Loucy (cell line): Measurements from ENCODE around the gene ZBTB2.
"Not testable (repeated sequence)": the region's sequence is repeated elsewhere in the genome, so short reads cannot be mapped to it uniquely, and the experiment has no call there.

Source experiments
- H2AFZ ChIP-seq: fragments of 200-600 bp; sonication (generic); 2 replicates; pipeline ENCODE4 v1.6.0; 2016; ENCODE audit warnings: antibody characterized with exemption, mild to moderate bottlenecking, low read length, moderate library complexity
- H3F3A ChIP-seq: fragments of 200-600 bp; 2 replicates; pipeline ENCODE4 v1.6.0; 2016; ENCODE audit warnings: antibody characterized with exemption, low read depth, mild to moderate bottlenecking
- H3K27me3 ChIP-seq: fragments of 200-600 bp; sonication (generic); 2 replicates; pipeline ENCODE4 v1.6.1; 2014; ENCODE audit warnings: low read length, mild to moderate bottlenecking; ENCODE audit not compliant: insufficient read depth, poor library complexity, severe bottlenecking
- H3K36me3 ChIP-seq: fragments of 200-600 bp; sonication (generic); 2 replicates; pipeline ENCODE4 v1.6.1; 2016; ENCODE audit warnings: low read length; ENCODE audit not compliant: insufficient read depth
- H3K4me1 ChIP-seq: fragments of 200-600 bp; sonication (generic); 2 replicates; pipeline ENCODE4 v1.5.1; 2014; ENCODE audit warnings: low read length, mild to moderate bottlenecking; ENCODE audit not compliant: insufficient read depth, poor library complexity, severe bottlenecking
- H3K4me2 ChIP-seq: fragments of 200-600 bp; sonication (generic); 2 replicates; pipeline ENCODE4 v1.6.0; 2014; ENCODE audit warnings: antibody characterized with exemption, low read length, low read depth, mild to moderate bottlenecking; ENCODE audit not compliant: poor library complexity, severe bottlenecking
- H3K4me3 ChIP-seq: fragments of 200-600 bp; sonication (generic); 2 replicates; pipeline ENCODE4 v1.5.1; 2014; ENCODE audit warnings: low read length, mild to moderate bottlenecking, mixed read lengths; ENCODE audit not compliant: poor library complexity, severe bottlenecking
- H3K79me2 ChIP-seq: fragments of 200-600 bp; sonication (generic); 2 replicates; pipeline ENCODE4 v1.6.1; 2014; ENCODE audit warnings: low read length; ENCODE audit not compliant: insufficient read depth
- H3K9ac ChIP-seq: fragments of 200-600 bp; sonication (generic); 2 replicates; pipeline ENCODE4 v1.6.0; 2014; ENCODE audit warnings: mild to moderate bottlenecking, low read depth, low read length, moderate library complexity; ENCODE audit not compliant: poor library complexity, severe bottlenecking
- H3K9me2 ChIP-seq: fragments of 200-600 bp; sonication (generic); replicated peaks from 2 replicates; pipeline ENCODE4 v1.6.1; 2016; ENCODE audit warnings: low read depth, low read length, mixed read lengths
- H3K9me3 ChIP-seq: fragments of 200-600 bp; sonication (generic); 2 replicates; pipeline ENCODE4 v1.6.1; 2014; ENCODE audit warnings: mild to moderate bottlenecking, antibody characterized with exemption, low read length, low read depth; ENCODE audit not compliant: insufficient read depth
- H4K20me1 ChIP-seq: fragments of 200-600 bp; sonication (generic); 2 replicates; pipeline ENCODE4 v1.6.0; 2014; ENCODE audit warnings: antibody characterized with exemption, low read length, mild to moderate bottlenecking; ENCODE audit not compliant: insufficient read depth, poor library complexity, severe bottlenecking
- EZH2phosphoT487 ChIP-seq: fragments of 200-600 bp; IDR thresholded peaks from 2 replicates; pipeline ENCODE4 v1.6.1; 2018; ENCODE audit warnings: antibody characterized with exemption, mild to moderate bottlenecking, moderate library complexity, borderline replicate concordance
- TF ChIP-seq, protein P1 (sequence below): fragments of 200-600 bp; sonication (generic); conservative IDR thresholded peaks from 2 replicates; pipeline ENCODE4 v1.5.1; 2014; ENCODE audit warnings: mild to moderate bottlenecking, antibody characterized with exemption, low read length

Gene ZBTB2

DNA sequence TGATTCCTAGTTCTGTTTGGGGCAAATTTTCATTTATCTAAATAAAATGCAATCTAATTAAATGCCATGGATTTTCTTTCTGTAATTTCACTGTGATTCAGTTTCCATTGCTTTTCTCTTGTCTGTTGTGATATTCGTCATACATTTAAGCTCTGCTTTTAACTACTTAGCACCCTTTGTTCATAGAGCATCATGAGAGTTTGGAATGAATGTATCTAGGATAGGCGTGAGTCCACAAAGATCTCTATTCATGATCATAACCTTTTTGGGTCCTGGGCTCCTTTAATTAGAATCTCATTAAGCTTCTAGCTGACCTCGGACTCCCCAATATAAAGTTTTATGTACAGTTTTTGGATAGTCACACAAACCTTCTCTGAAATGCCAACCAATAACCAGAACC, 32.9 kb downstream of the ZBTB2 start:
- no peaks in the 10 kb centered on the region for H3K79me2 ChIP-seq
- H3K36me3 ChIP-seq: no peaks in the 10 kb centered on the region
- H3K9me3 ChIP-seq: no peaks in the 10 kb centered on the region
- no peak for TF ChIP-seq EZH2phosphoT487
- TF ChIP-seq, protein P1, sequence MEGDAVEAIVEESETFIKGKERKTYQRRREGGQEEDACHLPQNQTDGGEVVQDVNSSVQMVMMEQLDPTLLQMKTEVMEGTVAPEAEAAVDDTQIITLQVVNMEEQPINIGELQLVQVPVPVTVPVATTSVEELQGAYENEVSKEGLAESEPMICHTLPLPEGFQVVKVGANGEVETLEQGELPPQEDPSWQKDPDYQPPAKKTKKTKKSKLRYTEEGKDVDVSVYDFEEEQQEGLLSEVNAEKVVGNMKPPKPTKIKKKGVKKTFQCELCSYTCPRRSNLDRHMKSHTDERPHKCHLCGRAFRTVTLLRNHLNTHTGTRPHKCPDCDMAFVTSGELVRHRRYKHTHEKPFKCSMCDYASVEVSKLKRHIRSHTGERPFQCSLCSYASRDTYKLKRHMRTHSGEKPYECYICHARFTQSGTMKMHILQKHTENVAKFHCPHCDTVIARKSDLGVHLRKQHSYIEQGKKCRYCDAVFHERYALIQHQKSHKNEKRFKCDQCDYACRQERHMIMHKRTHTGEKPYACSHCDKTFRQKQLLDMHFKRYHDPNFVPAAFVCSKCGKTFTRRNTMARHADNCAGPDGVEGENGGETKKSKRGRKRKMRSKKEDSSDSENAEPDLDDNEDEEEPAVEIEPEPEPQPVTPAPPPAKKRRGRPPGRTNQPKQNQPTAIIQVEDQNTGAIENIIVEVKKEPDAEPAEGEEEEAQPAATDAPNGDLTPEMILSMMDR: no peak
- no peak overlapping the region for H3K9ac ChIP-seq
- no peak overlapping the region for H3K4me3 ChIP-seq
- H3F3A ChIP-seq: no peaks in the 10 kb centered on the region
- no peak overlapping the region for H2AFZ ChIP-seq
- H3K9me2 ChIP-seq: no peaks in the 10 kb centered on the region
- H3K27me3 ChIP-seq: no peaks in the 10 kb centered on the region
- H3K4me1 ChIP-seq: no peaks in the 10 kb centered on the region
- no peaks in the 10 kb centered on the region for H4K20me1 ChIP-seq
- H3K4me2 ChIP-seq: no peak overlapping the region

DNA sequence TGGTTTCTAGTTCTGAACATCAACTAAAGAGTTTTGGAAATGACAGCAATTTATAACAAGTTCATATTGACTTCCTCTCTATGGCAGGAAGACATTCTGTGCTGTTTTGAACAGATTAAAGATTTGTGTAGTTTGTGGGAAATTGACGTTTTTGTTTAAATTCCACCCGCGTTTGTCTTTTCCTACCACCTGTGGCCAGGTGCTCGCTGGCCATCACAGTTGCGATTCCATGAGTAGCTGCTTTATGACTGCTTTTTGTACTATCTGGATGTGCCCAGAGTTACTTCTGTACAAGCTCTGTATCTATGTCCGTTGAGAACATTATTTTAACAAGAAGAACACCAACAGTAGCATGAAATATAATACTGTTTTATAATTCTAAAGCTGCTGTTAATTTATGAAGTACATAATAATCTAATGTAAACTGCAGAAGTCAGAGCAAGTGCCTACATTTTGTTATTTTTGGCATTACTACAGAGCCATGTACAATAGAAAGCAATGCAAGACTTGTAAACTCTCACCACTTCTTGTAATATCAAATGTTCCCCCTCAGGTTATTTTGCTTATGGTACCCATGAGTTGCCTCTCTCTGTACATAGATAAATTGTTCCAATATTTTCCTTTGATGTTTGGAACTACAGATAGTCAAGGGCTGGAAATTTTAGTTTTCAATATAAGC, 33.5 kb downstream of the ZBTB2 start:
- no peak overlapping the region for H3K9ac ChIP-seq
- H3K36me3 ChIP-seq: no peaks in the 10 kb centered on the region
- no peaks in the 10 kb centered on the region for H3K27me3 ChIP-seq
- no peaks in the 10 kb centered on the region for H3K79me2 ChIP-seq
- TF ChIP-seq EZH2phosphoT487: no peak
- TF ChIP-seq, protein P1: no peak
- H3K9me3 ChIP-seq: no peaks in the 10 kb centered on the region
- no peak overlapping the region for H3K4me2 ChIP-seq
- no peak overlapping the region for H3K4me3 ChIP-seq
- no peaks in the 10 kb centered on the region for H3F3A ChIP-seq
- H4K20me1 ChIP-seq: no peaks in the 10 kb centered on the region
- H3K9me2 ChIP-seq: no peaks in the 10 kb centered on the region
- no peak overlapping the region for H2AFZ ChIP-seq
- no peaks in the 10 kb centered on the region for H3K4me1 ChIP-seq

DNA sequence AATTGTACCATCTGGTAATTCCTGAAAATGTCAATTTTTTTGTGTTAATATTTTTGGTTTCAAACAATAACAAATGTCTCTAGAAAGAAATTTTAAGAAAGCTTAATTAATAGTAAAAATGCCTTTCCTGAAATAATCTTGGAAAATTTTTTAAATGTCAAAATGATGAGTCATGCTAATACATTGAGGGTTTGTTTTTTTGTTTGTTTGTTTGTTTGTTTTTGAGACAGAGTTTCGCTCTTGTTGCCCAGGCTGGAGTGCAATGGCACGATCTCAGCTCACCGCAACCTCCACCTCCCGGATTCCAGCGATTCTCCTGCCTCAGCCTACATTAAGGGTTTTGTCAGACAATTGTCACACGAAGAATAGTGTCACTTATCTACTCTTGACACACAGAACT, 34.4 kb downstream of the ZBTB2 start:
- H3K9me3 ChIP-seq, H3K4me3 ChIP-seq, H2AFZ ChIP-seq, H3F3A ChIP-seq, H4K20me1 ChIP-seq, H3K9ac ChIP-seq, H3K4me1 ChIP-seq, H3K4me2 ChIP-seq, H3K36me3 ChIP-seq, H3K27me3 ChIP-seq, H3K79me2 ChIP-seq, H3K9me2 ChIP-seq: not testable (repeated sequence)

DNA sequence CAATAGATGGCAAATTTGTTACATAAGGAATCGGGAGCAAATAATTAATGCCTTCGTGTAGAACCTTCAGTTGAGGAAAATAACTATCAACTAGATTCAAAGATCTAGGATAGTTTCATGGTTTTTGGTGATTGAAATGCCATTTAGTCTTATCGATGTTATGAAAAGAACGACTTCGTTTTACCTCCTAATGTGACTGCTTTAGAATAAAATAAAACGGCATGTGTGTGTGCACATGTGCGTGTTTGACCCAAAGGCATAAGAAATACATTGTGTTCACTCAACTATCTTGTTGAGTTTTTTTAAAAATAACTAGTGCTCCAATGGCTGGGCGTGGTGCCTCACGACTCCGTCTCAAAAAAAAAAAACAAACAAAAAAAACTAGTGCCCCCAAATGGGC, 37.6 kb downstream of the ZBTB2 start:
- TF ChIP-seq, protein P1: no peak
- TF ChIP-seq EZH2phosphoT487: no peak
- Histone ChIP-seq H4K20me1 (no peaks in the 10 kb centered on the region), H3K9ac (no peak overlapping the region), H3F3A (no peaks in the 10 kb centered on the region), H3K27me3 (no peaks in the 10 kb centered on the region), H3K4me1 (no peaks in the 10 kb centered on the region), H3K79me2 (no peaks in the 10 kb centered on the region), H3K4me2 (no peak overlapping the region), H3K4me3 (no peak overlapping the region), H2AFZ (no peak overlapping the region), H3K9me2 (no peaks in the 10 kb centered on the region), H3K9me3 (no peaks in the 10 kb centered on the region), H3K36me3 (no peaks in the 10 kb centered on the region; the same call in 1 of the 2 replicates)
